GM12873 (cell line): Measurements from ENCODE around the gene DNM2.

ENCODE experiments used
- CTCF ChIP-seq: IDR thresholded peaks from 2 replicates; pipeline ENCODE4 v1.5.1; 2012; ENCODE audit warnings: low read depth, mild to moderate bottlenecking, moderate library complexity, low read length, control low read depth; ENCODE audit not compliant: insufficient read depth; ENCODE audit errors: missing control alignments

DNM2 gene

DNA sequence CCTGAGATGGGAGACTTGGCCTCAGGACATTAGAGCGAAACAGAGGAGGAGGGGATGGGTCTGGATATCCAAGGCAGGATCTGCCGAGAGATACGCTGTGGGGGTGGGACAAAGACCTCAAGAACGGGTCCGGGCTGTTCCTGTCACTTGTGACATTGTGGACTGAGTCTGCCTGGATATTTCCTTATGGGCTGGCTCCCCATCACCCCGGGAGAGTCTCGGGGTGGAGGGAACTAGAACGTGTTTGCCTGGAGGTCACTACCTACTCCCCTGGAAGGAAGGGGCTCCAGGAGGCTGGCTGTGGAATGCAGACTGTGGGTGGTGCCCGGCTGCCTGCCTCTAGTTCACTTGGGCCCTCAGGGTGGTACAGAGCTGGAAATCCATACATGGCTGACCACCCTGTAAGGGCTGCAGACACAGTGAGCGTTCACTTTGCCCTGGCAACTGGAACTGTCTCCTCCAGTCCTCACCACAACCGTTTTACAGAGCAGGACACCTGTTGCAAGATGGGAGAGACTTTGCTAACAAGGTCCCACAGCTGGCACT, 26.4 kb downstream of the DNM2 start:
- no peak for TF ChIP-seq CTCF

- TF ChIP-seq CTCF = no peak
Observed at GRCh38 chr19:10744801-10745293, 27.0 kb downstream of the DNM2 start.

- TF ChIP-seq CTCF = no peak
Observed at GRCh38 chr19:10747271-10747670, 29.4 kb downstream of the DNM2 start.

DNA sequence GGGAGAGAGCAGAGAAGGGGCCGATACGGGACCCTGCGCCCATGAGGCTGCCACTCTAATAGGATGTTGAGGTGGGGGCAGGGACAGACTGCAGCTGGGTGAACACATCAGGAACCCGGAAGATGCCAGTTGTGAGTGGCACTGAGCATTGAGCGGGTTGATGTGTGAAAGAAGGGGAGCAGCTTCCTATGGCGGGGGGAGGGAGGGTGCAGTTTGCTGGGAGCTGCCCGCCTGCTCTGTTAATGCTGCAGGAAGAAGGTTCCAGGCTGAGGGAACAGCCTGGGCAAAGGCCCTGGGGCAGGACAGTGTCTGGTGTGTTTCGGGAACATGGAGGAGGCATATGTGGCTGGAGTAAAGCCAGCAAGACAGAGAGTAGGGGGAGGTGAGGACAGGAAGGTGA, 29.8 kb downstream of the DNM2 start:
- TF ChIP-seq CTCF = no peak

GRCh38 chr19:10748195-10748926, 30.5 kb downstream of the DNM2 start:
- TF ChIP-seq CTCF = no peak

DNA sequence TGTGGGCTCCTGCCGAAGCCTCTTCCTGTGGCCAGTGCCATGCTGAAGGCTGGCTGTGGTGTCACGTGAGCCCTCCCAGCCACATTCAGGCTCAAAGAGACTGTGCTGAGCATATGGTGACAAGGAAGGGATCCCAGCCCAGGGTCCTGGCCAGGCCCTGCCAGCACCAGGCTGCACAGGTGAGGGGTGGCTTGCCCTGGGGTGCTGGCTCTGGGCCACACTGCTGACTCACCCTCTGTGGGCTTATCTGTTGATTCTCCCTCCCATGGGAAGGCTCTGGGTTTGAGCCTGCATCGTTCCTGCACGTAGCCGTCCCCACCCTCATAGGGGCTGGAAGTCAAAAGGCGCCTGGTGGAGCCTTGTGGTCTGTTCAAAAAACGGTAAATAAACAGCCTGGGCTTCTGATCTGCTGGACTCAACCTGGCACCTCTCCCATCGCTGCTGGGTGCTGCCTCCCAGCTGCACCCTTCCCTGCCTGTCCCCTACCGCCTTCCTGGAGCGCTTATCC, 31.1 kb downstream of the DNM2 start:
- no peak for TF ChIP-seq CTCF
